Astrocyte (in vitro differentiated cells and primary cell): ENCODE measurements around the gene LYPD6B.

Source experiments
- EZH2 ChIP-seq: IDR thresholded peaks from 2 replicates; pipeline ENCODE4 v1.6.1; 2012; ENCODE audit warnings: mild to moderate bottlenecking, low read length, inconsistent platforms; ENCODE audit not compliant: insufficient read depth
- TF ChIP-seq, protein P1 (sequence below): IDR thresholded peaks from 2 replicates; pipeline ENCODE4 v1.5.1; 2011; ENCODE audit warnings: low read depth, mild to moderate bottlenecking, inconsistent platforms, low read length, moderate library complexity; ENCODE audit not compliant: insufficient read depth

DNA sequence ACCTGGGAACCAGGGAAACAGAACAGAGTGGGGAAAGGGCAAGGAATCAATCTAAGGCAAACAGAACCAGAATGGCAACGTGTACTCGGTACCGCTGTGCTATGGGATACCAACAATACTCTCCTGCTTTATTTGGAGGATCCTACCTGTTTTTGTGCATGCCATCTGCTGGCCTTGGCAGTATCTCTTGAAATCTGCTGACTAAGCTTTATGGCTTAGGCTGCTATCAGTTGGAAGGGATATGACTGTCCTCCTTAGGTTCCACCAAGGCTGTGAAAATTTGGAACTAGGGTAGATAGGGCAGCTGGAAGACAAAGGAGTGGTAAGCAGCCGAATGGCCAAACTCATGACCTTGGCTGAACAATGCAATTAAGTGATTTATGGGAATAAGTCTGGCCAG lies 220.6 kb downstream of the LYPD6B start:
- TF ChIP-seq, protein P1, sequence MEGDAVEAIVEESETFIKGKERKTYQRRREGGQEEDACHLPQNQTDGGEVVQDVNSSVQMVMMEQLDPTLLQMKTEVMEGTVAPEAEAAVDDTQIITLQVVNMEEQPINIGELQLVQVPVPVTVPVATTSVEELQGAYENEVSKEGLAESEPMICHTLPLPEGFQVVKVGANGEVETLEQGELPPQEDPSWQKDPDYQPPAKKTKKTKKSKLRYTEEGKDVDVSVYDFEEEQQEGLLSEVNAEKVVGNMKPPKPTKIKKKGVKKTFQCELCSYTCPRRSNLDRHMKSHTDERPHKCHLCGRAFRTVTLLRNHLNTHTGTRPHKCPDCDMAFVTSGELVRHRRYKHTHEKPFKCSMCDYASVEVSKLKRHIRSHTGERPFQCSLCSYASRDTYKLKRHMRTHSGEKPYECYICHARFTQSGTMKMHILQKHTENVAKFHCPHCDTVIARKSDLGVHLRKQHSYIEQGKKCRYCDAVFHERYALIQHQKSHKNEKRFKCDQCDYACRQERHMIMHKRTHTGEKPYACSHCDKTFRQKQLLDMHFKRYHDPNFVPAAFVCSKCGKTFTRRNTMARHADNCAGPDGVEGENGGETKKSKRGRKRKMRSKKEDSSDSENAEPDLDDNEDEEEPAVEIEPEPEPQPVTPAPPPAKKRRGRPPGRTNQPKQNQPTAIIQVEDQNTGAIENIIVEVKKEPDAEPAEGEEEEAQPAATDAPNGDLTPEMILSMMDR = no peak
- no peak for TF ChIP-seq EZH2
